IMR-90 (cell line): ENCODE measurements around the gene C1QTNF5.

Experiments used
- CEBPB ChIP-seq: IDR thresholded peaks from 2 replicates; pipeline ENCODE4 v1.6.1; 2012; ENCODE audit warnings: low read depth, low read length, improper control_type of control experiment
- CTCF ChIP-seq: conservative IDR thresholded peaks from 2 replicates; pipeline ENCODE4 v1.5.1; 2012; ENCODE audit warnings: mild to moderate bottlenecking, low read depth, low read length, improper control_type of control experiment
- POLR2A ChIP-seq: IDR thresholded peaks from 2 replicates; pipeline ENCODE4 v1.6.1; 2012; ENCODE audit warnings: mild to moderate bottlenecking, low read depth, low read length
- RCOR1 ChIP-seq: IDR thresholded peaks from 2 replicates; pipeline ENCODE4 v1.6.1; 2012; ENCODE audit warnings: mild to moderate bottlenecking, low read length, improper control_type of control experiment; ENCODE audit not compliant: insufficient replicate concordance
- USF2 ChIP-seq: fragments of 150-350 bp; IDR thresholded peaks from 2 replicates; pipeline ENCODE4 v1.6.1; 2017; ENCODE audit warnings: mild to moderate bottlenecking, antibody characterized with exemption, low read length, low read depth

GRCh38 chr11:119351232-119351631 lies 10.5 kb upstream of the C1QTNF5 start:
- TF ChIP-seq CTCF (no peak), CEBPB (no peak), POLR2A (no peak), RCOR1 (no peak), USF2 (no peak)
